Activated CD8-positive, alpha-beta T cell treated with anti-CD3 and anti-CD28 coated beads for 36 hours (primary cell): Measurements from ENCODE around the gene ZSCAN25. TPM values are rescaled to one million over a fixed set of nuclear protein-coding genes. Genes with fewer than 3 reads are reported as not detected.

Source experiments
- ATAC-seq: fragments of 200-7000 bp; cut with Tn5 transposase; one replicate; pipeline ENCODE4 v1.10.0; 2021; ENCODE audit warnings: mild to moderate bottlenecking, moderate library complexity
- CTCF ChIA-PET: fragments of 350-600 bp; sonication (Branson Sonifier 250); formaldehyde crosslinking; loops from one replicate; lab custom pipeline; 2021; ENCODE audit warnings: antibody characterized with exemption; lab: Charles Lee
- POLR2A ChIA-PET: fragments of 350-600 bp; sonication (Branson Sonifier 250); formaldehyde crosslinking; loops from one replicate; lab custom pipeline; 2021; ENCODE audit warnings: antibody characterized with exemption; lab: Charles Lee
- DNase-seq: peaks from one replicate; pipeline ENCODE4 v3.0.0-alpha.2; 2020
- H3K27ac Mint-ChIP-seq: one replicate; pipeline ENCODE4 v1.8.0; 2021; ENCODE audit warnings: mild to moderate bottlenecking, mixed read lengths
- H3K27me3 Mint-ChIP-seq: one replicate; pipeline ENCODE4 v1.8.0; 2021; ENCODE audit warnings: mixed read lengths
- H3K36me3 Mint-ChIP-seq: one replicate; pipeline ENCODE4 v1.8.0; 2021; ENCODE audit warnings: low read depth, mixed read lengths
- H3K4me1 Mint-ChIP-seq: one replicate; pipeline ENCODE4 v1.8.0; 2021; ENCODE audit warnings: low read depth, mixed read lengths
- H3K4me3 Mint-ChIP-seq: one replicate; pipeline ENCODE4 v1.8.0; 2021; ENCODE audit warnings: mild to moderate bottlenecking, moderate library complexity, mixed read lengths
- H3K9me3 Mint-ChIP-seq: one replicate; pipeline ENCODE4 v1.8.0; 2021; ENCODE audit warnings: mixed read lengths
- intact Hi-C: fragments of 100-400 bp; cut with micrococcal nuclease; formaldehyde crosslinking; loops from one replicate; pipeline ENCODE4 v1.10.0; 2022
- total RNA-seq, 2 experiments: library from RNA; stranded (reverse); gene quantifications; one replicate each; pipeline ENCODE4 v1.2.3, GENCODE V29; 2021
- TF ChIP-seq, protein P1 (sequence below): fragments of 200-600 bp; IDR thresholded peaks from one replicate; pipeline ENCODE4 v1.8.0; 2022; ENCODE audit warnings: antibody characterized with exemption, mild to moderate bottlenecking

Gene ZSCAN25
- total RNA-seq, 2 experiments from 2014 or later = 31.8 to 35.8 TPM

DNA sequence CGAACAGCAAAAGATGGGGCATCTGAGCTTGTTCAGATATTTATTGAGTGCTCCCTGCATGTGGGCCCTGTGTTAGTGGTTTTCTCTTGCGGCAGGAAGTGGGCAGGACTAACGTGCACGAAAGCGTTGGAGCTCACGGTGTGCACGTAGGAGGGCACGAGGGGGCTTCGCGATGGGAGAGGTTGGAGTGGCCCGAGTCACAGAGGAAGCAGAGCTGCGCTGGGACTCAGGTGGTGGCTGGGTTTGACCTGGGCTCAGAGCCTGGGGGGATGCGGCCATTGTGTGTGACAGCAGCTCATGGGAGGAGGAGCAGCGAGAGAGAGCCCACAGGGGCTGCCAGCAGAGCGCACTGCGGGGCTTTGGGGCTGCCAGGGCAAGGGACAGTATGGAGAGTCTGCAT is 7.7 kb downstream of the ZSCAN25 start:
- ATAC-seq (peak; percentile 76), DNase-seq (peak; percentile 96)
- TF ChIP-seq, protein P1, sequence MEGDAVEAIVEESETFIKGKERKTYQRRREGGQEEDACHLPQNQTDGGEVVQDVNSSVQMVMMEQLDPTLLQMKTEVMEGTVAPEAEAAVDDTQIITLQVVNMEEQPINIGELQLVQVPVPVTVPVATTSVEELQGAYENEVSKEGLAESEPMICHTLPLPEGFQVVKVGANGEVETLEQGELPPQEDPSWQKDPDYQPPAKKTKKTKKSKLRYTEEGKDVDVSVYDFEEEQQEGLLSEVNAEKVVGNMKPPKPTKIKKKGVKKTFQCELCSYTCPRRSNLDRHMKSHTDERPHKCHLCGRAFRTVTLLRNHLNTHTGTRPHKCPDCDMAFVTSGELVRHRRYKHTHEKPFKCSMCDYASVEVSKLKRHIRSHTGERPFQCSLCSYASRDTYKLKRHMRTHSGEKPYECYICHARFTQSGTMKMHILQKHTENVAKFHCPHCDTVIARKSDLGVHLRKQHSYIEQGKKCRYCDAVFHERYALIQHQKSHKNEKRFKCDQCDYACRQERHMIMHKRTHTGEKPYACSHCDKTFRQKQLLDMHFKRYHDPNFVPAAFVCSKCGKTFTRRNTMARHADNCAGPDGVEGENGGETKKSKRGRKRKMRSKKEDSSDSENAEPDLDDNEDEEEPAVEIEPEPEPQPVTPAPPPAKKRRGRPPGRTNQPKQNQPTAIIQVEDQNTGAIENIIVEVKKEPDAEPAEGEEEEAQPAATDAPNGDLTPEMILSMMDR = no peak
- no peaks in the 10 kb centered on the region for H3K27me3 Mint-ChIP-seq
- H3K9me3 Mint-ChIP-seq = no peaks in the 10 kb centered on the region
- H3K36me3 Mint-ChIP-seq = peaks cover 89% of the 10 kb centered on the region
- H3K4me1 Mint-ChIP-seq = peaks cover 81% of the 10 kb centered on the region
- POLR2A ChIA-PET = interaction anchor here (0.7 to 2.5 kb wide), 21 partner anchors 9 to 458 kb away, joined by 3 to 19 read pairs (median 4); partner anchors contain the start of genes ARPC1B, ATP5MF, FAM200A and TRIM4
- intact Hi-C loops = no loop called here
- H3K27ac Mint-ChIP-seq = peak overlapping the region; percentile 100
- CTCF ChIA-PET = interaction anchor here (0.7 to 3.5 kb wide), 7 partner anchors 8 to 365 kb away, joined by 3 to 12 read pairs (median 3); partner anchors contain the start of gene ZSCAN25
- peak overlapping the region; percentile 99 for H3K4me3 Mint-ChIP-seq

DNA sequence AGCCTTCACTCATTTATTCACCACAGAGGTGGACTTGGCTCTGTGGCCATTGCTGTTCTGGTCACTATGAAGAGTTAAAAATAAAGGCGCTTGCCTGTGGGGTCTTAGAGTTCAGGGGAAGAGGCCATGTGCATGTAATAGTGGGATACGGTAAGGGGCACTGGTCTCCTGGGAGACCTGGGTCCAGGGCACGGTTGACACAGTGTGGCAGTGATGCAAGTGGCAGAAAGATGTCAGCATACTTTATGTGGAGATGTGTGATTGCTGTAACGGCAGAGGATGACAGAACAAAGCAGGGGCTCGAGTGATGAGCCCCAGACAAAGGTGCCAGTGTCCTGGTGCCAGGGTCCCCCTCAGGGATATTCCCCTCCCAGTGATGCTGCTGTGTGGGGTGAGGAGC is 8.6 kb downstream of the ZSCAN25 start:
- no peak for DNase-seq
- TF ChIP-seq, protein P1 = no peak
- intact Hi-C loops = no loop called here

DNA sequence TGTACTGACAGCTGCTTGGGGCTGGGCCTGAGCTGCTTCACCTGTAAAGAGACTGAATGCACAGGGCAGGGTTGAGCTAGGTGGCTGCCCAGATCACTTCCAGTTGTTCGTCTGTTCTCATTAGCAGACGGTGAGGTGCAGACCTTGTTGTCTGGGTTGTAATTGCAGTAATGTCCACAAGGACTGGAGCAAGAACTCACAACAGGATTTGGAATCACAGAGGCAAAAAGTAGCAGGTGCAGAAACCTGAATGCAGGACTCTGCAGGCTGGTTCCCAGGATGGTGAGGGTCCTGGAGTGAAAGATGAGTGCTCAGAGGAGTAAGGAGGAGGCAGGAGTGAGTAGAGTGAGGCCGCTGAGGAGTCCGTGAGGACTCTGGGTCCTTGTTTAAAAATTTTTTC is 9.2 kb downstream of the ZSCAN25 start:
- Mint-ChIP-seq H3K27ac (peak overlapping the region; percentile 100), H3K36me3 (peaks cover 91% of the 10 kb centered on the region), H3K9me3 (no peaks in the 10 kb centered on the region), H3K4me1 (peaks cover 85% of the 10 kb centered on the region), H3K27me3 (no peaks in the 10 kb centered on the region), H3K4me3 (peak overlapping the region; percentile 99)
- TF ChIP-seq, protein P1 = no peak
- CTCF ChIA-PET = interaction anchor here (3.5 kb wide), 1 partner anchor 10 kb away, joined by 12 read pairs; the partner anchor contains the start of gene ZSCAN25
- intact Hi-C loops = no loop called here
- no peak for DNase-seq
- POLR2A ChIA-PET = interaction anchor here (2.5 kb wide), 1 partner anchor 67 kb away, joined by 19 read pairs; the partner anchor contains the start of gene ZNF655
- no peak for ATAC-seq

More for the DNA sequence above, 8.6 kb downstream of the ZSCAN25 start:
- Mint-ChIP-seq H3K36me3 (peaks cover 90% of the 10 kb centered on the region), H3K4me1 (peaks cover 83% of the 10 kb centered on the region), H3K27me3 (no peaks in the 10 kb centered on the region), H3K27ac (peak overlapping the region; percentile 100), H3K9me3 (no peaks in the 10 kb centered on the region), H3K4me3 (peak overlapping the region; percentile 99)
- ChIA-PET CTCF (interaction anchor here (1.5 to 3.5 kb wide), 2 partner anchors 9 to 296 kb away, joined by 3 to 12 read pairs; partner anchors contain the start of gene ZSCAN25), POLR2A (interaction anchor here (1.0 to 2.5 kb wide), 9 partner anchors 8 to 391 kb away, joined by 3 to 19 read pairs (median 5); partner anchors contain the start of genes ARPC1B, ATP5MF, ZKSCAN1 and ZNF655)
- ATAC-seq = no peak

DNA sequence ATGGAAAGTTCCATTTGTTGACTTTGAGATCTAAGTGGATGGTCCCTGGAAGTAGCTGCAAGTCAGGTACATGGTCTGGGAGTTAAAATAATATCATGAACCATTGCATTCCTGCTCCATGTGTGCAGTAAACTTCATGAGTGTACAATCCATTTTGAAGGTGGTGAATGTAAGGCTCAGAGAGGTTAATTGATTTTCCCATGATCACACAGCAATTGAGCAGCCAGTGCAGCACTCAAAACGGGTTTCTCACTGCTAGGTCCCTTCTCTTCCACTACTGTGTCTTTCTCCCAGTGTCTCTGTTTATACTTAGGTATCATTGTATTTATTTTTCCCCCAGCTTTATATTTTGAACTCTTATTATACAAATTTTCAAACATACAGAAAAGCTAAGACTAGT is 9.9 kb downstream of the ZSCAN25 start:
- Mint-ChIP-seq H3K4me1 (peaks cover 85% of the 10 kb centered on the region), H3K36me3 (peaks cover 90% of the 10 kb centered on the region), H3K27me3 (no peaks in the 10 kb centered on the region), H3K4me3 (peak overlapping the region; percentile 99), H3K27ac (peak overlapping the region; percentile 100), H3K9me3 (no peaks in the 10 kb centered on the region)
- ChIA-PET CTCF (interaction anchor here (3.5 kb wide), 1 partner anchor 10 kb away, joined by 12 read pairs; the partner anchor contains the start of gene ZSCAN25), POLR2A (interaction anchor here (0.8 kb wide), 1 partner anchor 162 kb away, joined by 3 read pairs; no protein-coding TSS in a partner anchor)
- ATAC-seq (no peak), DNase-seq (no peak)
- TF ChIP-seq, protein P1 = no peak
- intact Hi-C loops = no loop called here

DNA sequence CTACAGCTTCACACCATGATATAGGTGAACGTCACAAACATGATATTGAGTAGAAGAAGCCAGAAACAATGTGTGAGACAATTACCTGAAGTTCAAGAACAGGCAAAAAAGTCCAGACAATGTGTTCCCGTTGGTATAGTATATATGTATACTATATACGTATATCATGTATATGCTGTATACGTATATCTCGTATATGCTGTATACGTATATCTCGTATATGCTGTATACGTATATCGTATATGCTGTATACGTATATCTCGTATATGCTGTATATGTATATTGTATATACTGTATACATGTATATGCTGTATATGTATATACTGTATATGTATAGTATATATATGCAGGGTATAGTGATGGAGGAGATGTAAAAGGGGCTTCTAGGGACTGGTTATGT is 10.8 kb downstream of the ZSCAN25 start:
- intact Hi-C loops = no loop called here
- Mint-ChIP-seq H3K4me1 (peaks cover 85% of the 10 kb centered on the region), H3K36me3 (peaks cover 87% of the 10 kb centered on the region), H3K4me3 (no peak overlapping the region), H3K9me3 (no peaks in the 10 kb centered on the region), H3K27ac (peak overlapping the region; percentile 22), H3K27me3 (no peaks in the 10 kb centered on the region)
- POLR2A ChIA-PET = interaction anchor here (0.8 kb wide), 1 partner anchor 162 kb away, joined by 3 read pairs; no protein-coding TSS in a partner anchor
- CTCF ChIA-PET = interaction anchor here (3.5 kb wide), 1 partner anchor 11 kb away, joined by 12 read pairs; the partner anchor contains the start of gene ZSCAN25
- ATAC-seq (no peak), DNase-seq (no peak)
- TF ChIP-seq, protein P1 = no peak
